ENCODE data around the gene CYP4A11. TPM values are rescaled to one million over a fixed set of nuclear protein-coding genes. Genes with fewer than 3 reads are reported as not detected.
"Not testable (repeated sequence)": the region's sequence is repeated elsewhere in the genome, so short reads cannot be mapped to it uniquely, and the experiment has no call there.

CYP4A11 gene
- under 0.01 TPM for total RNA-seq

GRCh38 chr1:46941135-46941694 lies at the start of gene CYP4A11:
Gene CYP4A11 (minus strand): TSS chr1:46941476. CDS start chr1:46941433, 43 bp downstream.
- no peaks in the 10 kb centered on the region for H3K9me3 ChIP-seq (ENCODE audit: control insufficient read depth in 3 of 3, low read length in 3 of 3)

GRCh38 chr1:46990541-46990940 lies 49.3 kb upstream of the CYP4A11 start:
- not testable (repeated sequence) for H3K27me3 ChIP-seq (ENCODE audit: control insufficient read depth in 3 of 3, insufficient read depth in 3 of 3, low read length in 3 of 3); H3K9me3 ChIP-seq (ENCODE audit: control insufficient read depth in 3 of 3, low read length in 3 of 3); H3K4me3 ChIP-seq (ENCODE audit: low read length in 3 of 3); H3K36me3 ChIP-seq (ENCODE audit: control insufficient read depth in 3 of 3, insufficient read depth in 3 of 3, low read length in 3 of 3); H3K27ac ChIP-seq (ENCODE audit: low read depth, low read length); H3K4me1 ChIP-seq (ENCODE audit: control insufficient read depth in 3 of 3, insufficient read depth in 3 of 3, low read length in 3 of 3); H3K9ac ChIP-seq (ENCODE audit: low read depth in 1 of 3, low read length in 3 of 3)

More at GRCh38 chr1:46941135-46941694, at the start of gene CYP4A11:
- H3K27me3 ChIP-seq (ENCODE audit: control insufficient read depth in 3 of 3, insufficient read depth in 3 of 3, low read length in 3 of 3), result no peaks in the 10 kb centered on the region
- no peak within 1 kb of the TSS for H3K27ac ChIP-seq (ENCODE audit: low read depth, low read length)
- peaks cover 5 to 13% (median 8%) of the 10 kb centered on the region in 3 donors for H3K4me1 ChIP-seq (ENCODE audit: control insufficient read depth in 3 of 3, insufficient read depth in 3 of 3, low read length in 3 of 3)
- no peak within 1 kb of the TSS for H3K4me3 ChIP-seq (ENCODE audit: low read length in 3 of 3)
- no peaks in the 10 kb centered on the region for H3K36me3 ChIP-seq (ENCODE audit: control insufficient read depth in 3 of 3, insufficient read depth in 3 of 3, low read length in 3 of 3)
- no peak within 1 kb of the TSS for H3K9ac ChIP-seq (ENCODE audit: low read depth in 1 of 3, low read length in 3 of 3)

GRCh38 chr1:46983830-46984586 lies 42.7 kb upstream of the CYP4A11 start:
- Histone ChIP-seq H3K9me3 (ENCODE audit: control insufficient read depth in 3 of 3, low read length in 3 of 3) (no peaks in the 10 kb centered on the region), H3K27me3 (ENCODE audit: control insufficient read depth in 3 of 3, insufficient read depth in 3 of 3, low read length in 3 of 3) (no peaks in the 10 kb centered on the region), H3K4me1 (ENCODE audit: control insufficient read depth in 3 of 3, insufficient read depth in 3 of 3, low read length in 3 of 3) (no peaks in the 10 kb centered on the region), H3K9ac (ENCODE audit: low read depth in 1 of 3, low read length in 3 of 3) (no peak overlapping the region), H3K36me3 (ENCODE audit: control insufficient read depth in 3 of 3, insufficient read depth in 3 of 3, low read length in 3 of 3) (no peaks in the 10 kb centered on the region), H3K27ac (ENCODE audit: low read depth, low read length) (no peak overlapping the region), H3K4me3 (ENCODE audit: low read length in 3 of 3) (no peak overlapping the region)

GRCh38 chr1:46983166-46983829 lies 42.0 kb upstream of the CYP4A11 start:
- H3K27me3 ChIP-seq (ENCODE audit: control insufficient read depth in 3 of 3, insufficient read depth in 3 of 3, low read length in 3 of 3), result no peaks in the 10 kb centered on the region
- no peak overlapping the region for H3K9ac ChIP-seq (ENCODE audit: low read depth in 1 of 3, low read length in 3 of 3)
- no peak overlapping the region for H3K27ac ChIP-seq (ENCODE audit: low read depth, low read length)
- H3K4me1 ChIP-seq (ENCODE audit: control insufficient read depth in 3 of 3, insufficient read depth in 3 of 3, low read length in 3 of 3), result no peaks in the 10 kb centered on the region
- H3K4me3 ChIP-seq (ENCODE audit: low read length in 3 of 3), result no peak overlapping the region
- no peaks in the 10 kb centered on the region for H3K9me3 ChIP-seq (ENCODE audit: control insufficient read depth in 3 of 3, low read length in 3 of 3)
- H3K36me3 ChIP-seq (ENCODE audit: control insufficient read depth in 3 of 3, insufficient read depth in 3 of 3, low read length in 3 of 3), result no peaks in the 10 kb centered on the region

GRCh38 chr1:46969014-46969619 lies 27.8 kb upstream of the CYP4A11 start:
- H3K4me1 ChIP-seq (ENCODE audit: control insufficient read depth in 3 of 3, insufficient read depth in 3 of 3, low read length in 3 of 3), result no peaks in the 10 kb centered on the region
- no peak overlapping the region for H3K9ac ChIP-seq (ENCODE audit: low read depth in 1 of 3, low read length in 3 of 3)
- H3K27me3 ChIP-seq (ENCODE audit: control insufficient read depth in 3 of 3, insufficient read depth in 3 of 3, low read length in 3 of 3), result no peaks in the 10 kb centered on the region
- no peak overlapping the region for H3K4me3 ChIP-seq (ENCODE audit: low read length in 3 of 3)
- no peak overlapping the region for H3K27ac ChIP-seq (ENCODE audit: low read depth, low read length)
- H3K36me3 ChIP-seq (ENCODE audit: control insufficient read depth in 3 of 3, insufficient read depth in 3 of 3, low read length in 3 of 3), result no peaks in the 10 kb centered on the region
- H3K9me3 ChIP-seq (ENCODE audit: control insufficient read depth in 3 of 3, low read length in 3 of 3), result peaks cover 0 to 3% (median 3%) of the 10 kb centered on the region in 3 donors

- H3K27me3 ChIP-seq (ENCODE audit: control insufficient read depth in 3 of 3, insufficient read depth in 3 of 3, low read length in 3 of 3); H3K9me3 ChIP-seq (ENCODE audit: control insufficient read depth in 3 of 3, low read length in 3 of 3); H3K4me1 ChIP-seq (ENCODE audit: control insufficient read depth in 3 of 3, insufficient read depth in 3 of 3, low read length in 3 of 3); H3K36me3 ChIP-seq (ENCODE audit: control insufficient read depth in 3 of 3, insufficient read depth in 3 of 3, low read length in 3 of 3); H3K27ac ChIP-seq (ENCODE audit: low read depth, low read length); H3K4me3 ChIP-seq (ENCODE audit: low read length in 3 of 3); H3K9ac ChIP-seq (ENCODE audit: low read depth in 1 of 3, low read length in 3 of 3): not testable (repeated sequence)
Measured at GRCh38 chr1:46962272-46962671, 21.0 kb upstream of the CYP4A11 start.

- Histone ChIP-seq H3K9ac (ENCODE audit: low read depth in 1 of 3, low read length in 3 of 3) (no peak overlapping the region), H3K9me3 (ENCODE audit: control insufficient read depth in 3 of 3, low read length in 3 of 3) (no peaks in the 10 kb centered on the region), H3K4me1 (ENCODE audit: control insufficient read depth in 3 of 3, insufficient read depth in 3 of 3, low read length in 3 of 3) (no peaks in the 10 kb centered on the region), H3K36me3 (ENCODE audit: control insufficient read depth in 3 of 3, insufficient read depth in 3 of 3, low read length in 3 of 3) (no peaks in the 10 kb centered on the region), H3K27me3 (ENCODE audit: control insufficient read depth in 3 of 3, insufficient read depth in 3 of 3, low read length in 3 of 3) (no peaks in the 10 kb centered on the region), H3K27ac (ENCODE audit: low read depth, low read length) (no peak overlapping the region), H3K4me3 (ENCODE audit: low read length in 3 of 3) (no peak overlapping the region)
Measured at GRCh38 chr1:46961066-46961758, 19.9 kb upstream of the CYP4A11 start.

- Histone ChIP-seq H3K4me3 (ENCODE audit: low read length in 3 of 3) (no peak overlapping the region), H3K27me3 (ENCODE audit: control insufficient read depth in 3 of 3, insufficient read depth in 3 of 3, low read length in 3 of 3) (no peaks in the 10 kb centered on the region), H3K27ac (ENCODE audit: low read depth, low read length) (no peak overlapping the region), H3K9ac (ENCODE audit: low read depth in 1 of 3, low read length in 3 of 3) (no peak overlapping the region), H3K9me3 (ENCODE audit: control insufficient read depth in 3 of 3, low read length in 3 of 3) (no peaks in the 10 kb centered on the region), H3K36me3 (ENCODE audit: control insufficient read depth in 3 of 3, insufficient read depth in 3 of 3, low read length in 3 of 3) (no peaks in the 10 kb centered on the region), H3K4me1 (ENCODE audit: control insufficient read depth in 3 of 3, insufficient read depth in 3 of 3, low read length in 3 of 3) (no peaks in the 10 kb centered on the region)
Measured at GRCh38 chr1:46960250-46960649, 19.0 kb upstream of the CYP4A11 start.

GRCh38 chr1:46955116-46955515 lies 13.8 kb upstream of the CYP4A11 start:
- not testable (repeated sequence) for H3K9me3 ChIP-seq (ENCODE audit: control insufficient read depth in 3 of 3, low read length in 3 of 3); H3K36me3 ChIP-seq (ENCODE audit: control insufficient read depth in 3 of 3, insufficient read depth in 3 of 3, low read length in 3 of 3); H3K27ac ChIP-seq (ENCODE audit: low read depth, low read length); H3K9ac ChIP-seq (ENCODE audit: low read depth in 1 of 3, low read length in 3 of 3); H3K27me3 ChIP-seq (ENCODE audit: control insufficient read depth in 3 of 3, insufficient read depth in 3 of 3, low read length in 3 of 3); H3K4me1 ChIP-seq (ENCODE audit: control insufficient read depth in 3 of 3, insufficient read depth in 3 of 3, low read length in 3 of 3); H3K4me3 ChIP-seq (ENCODE audit: low read length in 3 of 3)
